ENCODE measurements around the gene MAPK7.

The MAPK7 gene

DNA sequence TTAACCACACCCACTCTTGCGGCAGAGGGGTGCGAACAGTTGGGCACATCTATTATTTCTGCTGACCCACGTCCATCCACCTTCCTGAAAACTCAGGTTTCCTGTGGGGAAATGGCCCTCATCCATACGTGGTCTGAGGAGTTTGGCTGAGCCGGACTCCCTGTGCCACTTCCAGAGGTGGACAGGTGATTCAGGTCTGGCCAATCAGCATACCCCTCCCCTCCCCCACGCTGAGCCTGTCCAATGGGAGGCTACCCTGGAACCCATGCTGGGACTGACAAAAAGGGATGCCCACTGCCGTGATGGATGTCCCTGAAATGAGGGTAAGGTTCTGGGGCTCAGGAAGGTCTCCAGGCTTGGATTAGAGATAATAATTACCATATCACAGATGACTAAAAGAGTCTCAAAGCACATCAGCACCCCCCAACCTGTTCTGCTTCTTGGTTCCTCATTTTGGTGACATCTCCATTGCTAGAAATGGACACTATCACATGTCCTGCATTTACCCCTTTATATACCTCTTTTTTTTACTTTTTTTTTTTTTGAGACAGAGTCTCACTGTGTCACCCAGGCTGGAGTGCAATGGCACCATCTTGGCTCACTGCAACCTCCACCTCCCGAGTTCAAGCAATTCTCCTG, 5.3 kb upstream of the MAPK7 start:
- TF ChIP-seq, protein P1, sequence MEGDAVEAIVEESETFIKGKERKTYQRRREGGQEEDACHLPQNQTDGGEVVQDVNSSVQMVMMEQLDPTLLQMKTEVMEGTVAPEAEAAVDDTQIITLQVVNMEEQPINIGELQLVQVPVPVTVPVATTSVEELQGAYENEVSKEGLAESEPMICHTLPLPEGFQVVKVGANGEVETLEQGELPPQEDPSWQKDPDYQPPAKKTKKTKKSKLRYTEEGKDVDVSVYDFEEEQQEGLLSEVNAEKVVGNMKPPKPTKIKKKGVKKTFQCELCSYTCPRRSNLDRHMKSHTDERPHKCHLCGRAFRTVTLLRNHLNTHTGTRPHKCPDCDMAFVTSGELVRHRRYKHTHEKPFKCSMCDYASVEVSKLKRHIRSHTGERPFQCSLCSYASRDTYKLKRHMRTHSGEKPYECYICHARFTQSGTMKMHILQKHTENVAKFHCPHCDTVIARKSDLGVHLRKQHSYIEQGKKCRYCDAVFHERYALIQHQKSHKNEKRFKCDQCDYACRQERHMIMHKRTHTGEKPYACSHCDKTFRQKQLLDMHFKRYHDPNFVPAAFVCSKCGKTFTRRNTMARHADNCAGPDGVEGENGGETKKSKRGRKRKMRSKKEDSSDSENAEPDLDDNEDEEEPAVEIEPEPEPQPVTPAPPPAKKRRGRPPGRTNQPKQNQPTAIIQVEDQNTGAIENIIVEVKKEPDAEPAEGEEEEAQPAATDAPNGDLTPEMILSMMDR (IDR thresholded peaks at IDR 0.05; ENCODE audit: borderline replicate concordance, insufficient read depth, low read depth, low read length) = no peak
- H3K4me3 ChIP-seq (ENCODE audit: low read depth, low read length) = no peak overlapping the region

DNA sequence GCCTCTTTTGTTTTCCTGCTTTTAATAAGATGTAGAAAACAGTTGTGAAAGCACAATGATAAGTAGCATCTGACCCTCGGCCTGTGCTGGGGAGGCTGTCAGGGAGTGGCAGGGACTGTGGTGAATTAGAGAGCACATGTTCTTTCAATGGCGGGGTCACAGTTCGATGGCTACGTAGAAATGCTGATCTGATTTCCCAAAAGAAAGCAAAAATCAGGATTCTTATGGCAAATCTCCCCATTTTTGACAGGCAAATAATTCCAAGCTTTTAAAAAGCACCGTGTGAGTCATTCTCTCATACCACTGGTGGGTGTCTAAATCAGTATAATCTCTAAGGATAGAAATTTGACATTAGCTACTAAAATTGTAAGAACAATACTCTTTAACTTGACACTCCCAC, 4.2 kb upstream of the MAPK7 start:
- TF ChIP-seq, protein P1 (IDR thresholded peaks at IDR 0.05; ENCODE audit: borderline replicate concordance, insufficient read depth, low read depth, low read length) = no peak
- H3K4me3 ChIP-seq (ENCODE audit: low read depth, low read length) = no peak overlapping the region

DNA sequence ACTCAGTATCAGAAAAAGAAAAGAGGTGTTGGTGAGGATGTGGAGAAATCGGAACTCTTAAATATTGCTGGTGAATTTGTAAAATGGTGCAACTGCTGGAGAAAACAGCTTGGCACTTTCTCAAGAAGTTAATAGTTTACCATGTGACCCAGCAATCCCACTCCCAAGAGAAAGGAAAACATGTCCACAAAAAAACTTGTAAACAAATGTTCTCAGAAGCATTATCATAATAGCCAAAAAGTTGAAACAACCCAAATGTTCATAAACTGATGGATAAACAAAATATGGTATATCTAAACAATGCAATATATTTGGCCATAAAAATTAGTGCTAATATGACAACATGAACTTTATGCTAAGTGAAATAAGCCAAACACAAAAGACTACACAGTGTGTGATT, 2.6 kb upstream of the MAPK7 start:
- no peak overlapping the region for H3K4me3 ChIP-seq (ENCODE audit: low read depth, low read length)
- TF ChIP-seq, protein P1 (IDR thresholded peaks at IDR 0.05; ENCODE audit: borderline replicate concordance, insufficient read depth, low read depth, low read length) = no peak

GRCh38 chr17:19376811-19377210, 1.5 kb upstream of the MAPK7 start:
- peak overlapping the region; percentile 90 for H3K4me3 ChIP-seq (ENCODE audit: low read depth, low read length)
- TF ChIP-seq, protein P1 (IDR thresholded peaks at IDR 0.05; ENCODE audit: borderline replicate concordance, insufficient read depth, low read depth, low read length) = no peak

- TF ChIP-seq, protein P1 (IDR thresholded peaks at IDR 0.05; ENCODE audit: borderline replicate concordance, insufficient read depth, low read depth, low read length) = no peak
- peak overlapping the region; percentile 90 for H3K4me3 ChIP-seq (ENCODE audit: low read depth, low read length)
Observed at GRCh38 chr17:19377602-19378415, 489 bp upstream of the MAPK7 start.

- TF ChIP-seq, protein P1 (IDR thresholded peaks at IDR 0.05; ENCODE audit: borderline replicate concordance, insufficient read depth, low read depth, low read length) = no peak
- H3K4me3 ChIP-seq (ENCODE audit: low read depth, low read length) = no peak overlapping the region
Observed at GRCh38 chr17:19379361-19380065, 1.2 kb downstream of the MAPK7 start.

Measured in GM12875 (cell line).